CD4-positive, CD25-positive, alpha-beta regulatory T cell (primary cell): ENCODE results near the gene TNS1. TPM values are rescaled to one million over a fixed set of nuclear protein-coding genes. Genes with fewer than 3 reads are reported as not detected.

Experiments used
- ATAC-seq, 2 donors: fragments of 150-1000 bp; cut with Tn5 transposase; one replicate each; pipeline ENCODE4 v1.10.0; 2021; ENCODE audit warnings: low read depth in 2 of 2, moderate number of reproducible peaks in 2 of 2, moderate library complexity in 1 of 2
- DNase-seq, 3 donors: peaks; one replicate each; pipeline versions ENCODE4 v3.0.0 to v3.0.0-alpha.2; 2012 to 2022; ENCODE audit warnings: mixed read lengths in 1 of 3
- H3K27ac ChIP-seq: one replicate; pipeline ENCODE4 v1.7.0; 2013; ENCODE audit warnings: mild to moderate bottlenecking, low read length; ENCODE audit not compliant: insufficient read depth, poor library complexity, severe bottlenecking
- H3K27me3 ChIP-seq: one replicate; pipeline ENCODE4 v1.7.0; 2013; ENCODE audit warnings: low read length; ENCODE audit not compliant: control insufficient read depth, insufficient read depth
- H3K36me3 ChIP-seq: one replicate; pipeline ENCODE4 v1.7.0; 2013; ENCODE audit warnings: mild to moderate bottlenecking, low read length, moderate library complexity; ENCODE audit not compliant: control insufficient read depth, insufficient read depth
- H3K4me1 ChIP-seq: 2 replicates; pipeline ENCODE4 v1.7.0; 2013; ENCODE audit warnings: mild to moderate bottlenecking, low read length; ENCODE audit not compliant: insufficient read depth, control insufficient read depth, poor library complexity, severe bottlenecking
- H3K4me3 ChIP-seq: one replicate; pipeline ENCODE4 v1.7.0; 2013; ENCODE audit warnings: low read depth, mild to moderate bottlenecking, low read length, moderate library complexity
- H3K9me3 ChIP-seq, 2 experiments: 1 replicate in 1 of 2; 2 replicates in 1 of 2; pipeline ENCODE4 v1.7.0; 2013; ENCODE audit warnings: low read length in 2 of 2, mild to moderate bottlenecking in 1 of 2, moderate library complexity in 1 of 2; ENCODE audit not compliant: control insufficient read depth in 2 of 2
- H3K27ac Mint-ChIP-seq, 3 donors: one replicate each; pipeline ENCODE4 v1.8.0; 2020 to 2022; ENCODE audit warnings: mild to moderate bottlenecking in 3 of 3, mixed read lengths in 3 of 3, moderate library complexity in 2 of 3
- H3K27me3 Mint-ChIP-seq: one replicate; pipeline ENCODE4 v1.8.0; 2022; ENCODE audit warnings: mild to moderate bottlenecking, mixed read lengths
- H3K36me3 Mint-ChIP-seq: one replicate; pipeline ENCODE4 v1.8.0; 2020; ENCODE audit warnings: mixed read lengths
- H3K4me1 Mint-ChIP-seq, 4 donors: one replicate each; pipeline ENCODE4 v1.8.0; 2020 to 2022; ENCODE audit warnings: mixed read lengths in 4 of 4, mild to moderate bottlenecking in 1 of 4
- H3K4me3 Mint-ChIP-seq, 4 donors: one replicate each; pipeline ENCODE4 v1.8.0; 2020 to 2022; ENCODE audit warnings: mild to moderate bottlenecking in 4 of 4, mixed read lengths in 4 of 4, moderate library complexity in 3 of 4
- H3K9me3 Mint-ChIP-seq, 7 donors: one replicate each; pipeline ENCODE4 v1.8.0; 2020 to 2022; ENCODE audit warnings: mixed read lengths in 7 of 7, mild to moderate bottlenecking in 3 of 7, moderate library complexity in 2 of 7
- polyA plus RNA-seq, 4 donors: library from polyadenylated mRNA; unstranded; fragments of 300-500 nt; fragmentation: Illumina TruSeq; gene quantifications; one replicate each; pipeline ENCODE4 v1.2.3, GENCODE V29; 2021
- total RNA-seq: library from RNA; stranded (reverse); gene quantifications from one replicate; pipeline ENCODE4 v1.2.3, GENCODE V29; 2022

The TNS1 gene
- total and polyA plus RNA-seq, 5 donors from 2014 or later: 0.49 TPM; not detected in 4

GRCh38 chr2:217914078-217914477, 88.7 kb downstream of the TNS1 start:
- no peaks in the 10 kb centered on the region for H3K4me1 Mint-ChIP-seq
- H3K4me3 ChIP-seq: no peak overlapping the region
- H3K36me3 Mint-ChIP-seq: no peaks in the 10 kb centered on the region
- no peak overlapping the region for H3K4me3 Mint-ChIP-seq
- DNase-seq: no peak
- ATAC-seq: no peak
- no peaks in the 10 kb centered on the region for H3K4me1 ChIP-seq
- no peak overlapping the region for H3K27ac Mint-ChIP-seq
- no peaks in the 10 kb centered on the region for H3K27me3 Mint-ChIP-seq
- no peaks in the 10 kb centered on the region for H3K9me3 ChIP-seq
- no peaks in the 10 kb centered on the region for H3K36me3 ChIP-seq
- H3K27me3 ChIP-seq: no peaks in the 10 kb centered on the region
- no peaks in the 10 kb centered on the region for H3K9me3 Mint-ChIP-seq
- H3K27ac ChIP-seq: no peak overlapping the region

DNA sequence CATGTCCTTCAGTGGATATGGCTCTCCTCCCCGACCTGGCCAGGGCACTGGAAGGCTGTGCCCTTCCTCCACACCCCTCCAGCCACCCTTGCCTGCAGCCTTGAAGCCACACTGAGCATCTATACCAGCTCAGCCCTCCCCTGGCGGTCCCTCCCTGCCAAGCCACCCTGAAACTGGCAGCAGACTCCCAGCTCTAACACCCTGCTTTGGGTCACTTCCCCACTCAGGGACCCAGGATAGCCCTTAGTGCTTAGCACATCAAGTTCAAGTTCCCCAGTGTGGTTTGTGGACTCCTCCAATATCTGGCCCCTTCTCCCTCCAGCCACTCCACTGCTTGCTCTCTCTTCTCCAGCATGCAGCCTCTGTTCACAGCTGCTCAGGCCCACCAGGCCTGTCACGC, 89.4 kb downstream of the TNS1 start:
- H3K4me3 ChIP-seq: no peak overlapping the region
- DNase-seq (no peak), ATAC-seq (no peak)
- Mint-ChIP-seq H3K9me3 (no peaks in the 10 kb centered on the region), H3K4me1 (no peaks in the 10 kb centered on the region), H3K4me3 (no peak overlapping the region), H3K36me3 (no peaks in the 10 kb centered on the region), H3K27ac (no peak overlapping the region), H3K27me3 (no peaks in the 10 kb centered on the region)
- no peaks in the 10 kb centered on the region for H3K36me3 ChIP-seq
- no peaks in the 10 kb centered on the region for H3K4me1 ChIP-seq
- no peaks in the 10 kb centered on the region for H3K9me3 ChIP-seq
- H3K27ac ChIP-seq: no peak overlapping the region
- H3K27me3 ChIP-seq: no peaks in the 10 kb centered on the region

- Mint-ChIP-seq H3K9me3 (no peaks in the 10 kb centered on the region), H3K36me3 (no peaks in the 10 kb centered on the region), H3K27me3 (peaks cover 8% of the 10 kb centered on the region), H3K4me1 (no peaks in the 10 kb centered on the region), H3K4me3 (no peak overlapping the region), H3K27ac (no peak overlapping the region)
- no peak overlapping the region for H3K27ac ChIP-seq
- DNase-seq: no peak
- ATAC-seq: no peak
- H3K4me3 ChIP-seq: no peak overlapping the region
- H3K4me1 ChIP-seq: no peaks in the 10 kb centered on the region
- no peaks in the 10 kb centered on the region for H3K36me3 ChIP-seq
- no peaks in the 10 kb centered on the region for H3K9me3 ChIP-seq
- H3K27me3 ChIP-seq: no peaks in the 10 kb centered on the region
Observed at GRCh38 chr2:217912098-217913024, 90.4 kb downstream of the TNS1 start.

DNA sequence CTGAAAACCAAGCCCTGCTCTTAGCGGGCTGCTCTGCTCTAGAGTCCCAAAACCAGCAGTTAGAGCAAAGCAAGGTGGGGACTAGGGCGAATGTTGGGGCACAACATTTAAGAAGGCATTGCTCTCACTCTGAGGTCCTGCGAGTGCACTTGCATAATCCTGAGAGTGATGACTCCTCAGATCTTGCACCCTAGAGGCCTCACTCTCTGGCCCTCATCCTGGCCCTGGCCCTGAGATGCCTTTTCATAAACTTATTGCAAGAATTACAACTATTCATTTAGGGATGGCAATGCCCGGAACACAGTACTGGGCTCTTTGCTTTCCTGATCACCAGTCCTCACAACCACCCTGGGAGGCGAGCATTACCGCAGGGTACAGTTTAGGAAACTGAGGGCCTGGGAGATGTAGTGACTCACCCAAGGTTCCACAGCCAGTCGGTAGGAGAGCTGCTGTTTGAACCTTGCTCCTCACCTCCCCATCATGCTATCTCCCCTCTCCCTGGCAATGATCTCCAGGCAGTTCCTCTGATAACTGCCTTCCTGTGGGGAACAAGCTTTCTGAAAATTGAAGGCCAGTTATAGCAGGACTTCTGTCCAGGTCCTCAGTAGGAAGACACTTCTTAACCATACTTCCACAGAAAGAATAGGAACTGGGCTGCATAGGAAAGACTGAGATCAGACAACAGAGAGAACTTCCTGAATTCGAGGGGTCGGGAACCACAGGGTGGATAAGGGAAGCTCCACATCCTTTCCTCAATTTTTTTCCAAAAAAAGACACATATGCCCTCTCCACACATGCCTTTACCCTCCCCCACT, 91.3 kb downstream of the TNS1 start:
- peaks cover 9% of the 10 kb centered on the region for H3K27me3 Mint-ChIP-seq
- no peaks in the 10 kb centered on the region for H3K9me3 ChIP-seq
- no peaks in the 10 kb centered on the region for H3K4me1 Mint-ChIP-seq
- no peak overlapping the region for H3K27ac ChIP-seq
- no peak overlapping the region for H3K4me3 ChIP-seq
- H3K4me1 ChIP-seq: no peaks in the 10 kb centered on the region
- peaks cover 0 to 1% (median 0%) of the 10 kb centered on the region in 7 donors for H3K9me3 Mint-ChIP-seq
- H3K27me3 ChIP-seq: no peaks in the 10 kb centered on the region
- no peak overlapping the region for H3K27ac Mint-ChIP-seq
- H3K4me3 Mint-ChIP-seq: no peak overlapping the region
- no peaks in the 10 kb centered on the region for H3K36me3 Mint-ChIP-seq
- ATAC-seq (no peak), DNase-seq (no peak)
- no peaks in the 10 kb centered on the region for H3K36me3 ChIP-seq

DNA sequence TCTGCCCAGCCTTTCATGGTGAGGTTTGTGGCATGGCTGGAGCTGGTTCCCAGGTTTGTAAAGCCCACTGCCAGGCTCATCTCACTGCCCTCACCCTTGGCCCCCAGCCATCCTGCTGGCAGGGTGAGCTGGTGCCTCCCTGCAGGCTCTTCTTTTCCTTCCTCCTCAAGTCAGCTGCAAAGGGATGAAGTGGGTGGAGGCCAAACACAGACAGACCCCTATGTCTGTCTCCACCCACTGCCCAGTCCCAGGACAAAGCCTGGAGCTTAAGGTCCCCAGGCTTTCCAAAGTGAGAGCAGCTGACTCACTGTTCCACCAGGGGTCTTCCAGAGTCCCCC, 92.0 kb downstream of the TNS1 start:
- Histone ChIP-seq H3K27ac (no peak overlapping the region), H3K9me3 (no peaks in the 10 kb centered on the region), H3K4me1 (no peaks in the 10 kb centered on the region), H3K27me3 (no peaks in the 10 kb centered on the region), H3K36me3 (no peaks in the 10 kb centered on the region), H3K4me3 (no peak overlapping the region)
- Mint-ChIP-seq H3K4me1 (no peaks in the 10 kb centered on the region), H3K27ac (no peak overlapping the region), H3K27me3 (peaks cover 13% of the 10 kb centered on the region), H3K9me3 (peaks cover 0 to 1% (median 0%) of the 10 kb centered on the region in 7 donors), H3K4me3 (no peak overlapping the region), H3K36me3 (no peaks in the 10 kb centered on the region)
- DNase-seq (no peak), ATAC-seq (no peak)

- no peaks in the 10 kb centered on the region for H3K36me3 ChIP-seq
- H3K4me1 Mint-ChIP-seq: no peaks in the 10 kb centered on the region
- ATAC-seq (no peak), DNase-seq (no peak)
- no peak overlapping the region for H3K27ac ChIP-seq
- no peaks in the 10 kb centered on the region for H3K27me3 ChIP-seq
- no peak overlapping the region for H3K4me3 ChIP-seq
- peaks cover 0 to 1% (median 0%) of the 10 kb centered on the region in 7 donors for H3K9me3 Mint-ChIP-seq
- no peak overlapping the region for H3K4me3 Mint-ChIP-seq
- H3K27ac Mint-ChIP-seq: no peak overlapping the region
- H3K36me3 Mint-ChIP-seq: no peaks in the 10 kb centered on the region
- H3K9me3 ChIP-seq: no peaks in the 10 kb centered on the region
- H3K4me1 ChIP-seq: no peaks in the 10 kb centered on the region
- H3K27me3 Mint-ChIP-seq: peaks cover 20% of the 10 kb centered on the region
Observed at GRCh38 chr2:217909156-217909820, 93.5 kb downstream of the TNS1 start.

GRCh38 chr2:217908544-217908943, 94.3 kb downstream of the TNS1 start:
- Histone ChIP-seq H3K36me3 (no peaks in the 10 kb centered on the region), H3K9me3 (no peaks in the 10 kb centered on the region), H3K27me3 (no peaks in the 10 kb centered on the region), H3K4me1 (no peaks in the 10 kb centered on the region), H3K4me3 (no peak overlapping the region), H3K27ac (no peak overlapping the region)
- Mint-ChIP-seq H3K9me3 (peaks cover 0 to 1% (median 0%) of the 10 kb centered on the region in 7 donors), H3K4me3 (no peak overlapping the region), H3K27me3 (peaks cover 25% of the 10 kb centered on the region), H3K4me1 (no peaks in the 10 kb centered on the region), H3K36me3 (no peaks in the 10 kb centered on the region), H3K27ac (no peak overlapping the region)
- DNase-seq (no peak), ATAC-seq (no peak)
